HepG2 (cell line): ENCODE data around the gene MRPS14. TPM values are rescaled to one million over a fixed set of nuclear protein-coding genes. Genes with fewer than 3 reads are reported as not detected.

Experiments used
- ATAC-seq: fragments of 200-7000 bp; cut with Tn5 transposase; 3 replicates; pipeline ENCODE4 v1.9.1; 2020; ENCODE audit warnings: mild to moderate bottlenecking, moderate library complexity
- BruUV-seq: library from RNA; stranded (reverse); fragments of 400-500 nt; replicated peaks from 2 replicates; lab custom pipeline; 2021; lab: Mats Ljungman, UMichigan
- CTCF ChIA-PET: fragments of 300-600 bp; formaldehyde crosslinking; extraction: SDS; loops from one replicate; lab custom pipeline; 2021; ENCODE audit warnings: low total read pairs, inconsistent platforms, low intra/inter-chr PET ratio; lab: Yijun Ruan, JAX
- POLR2A ChIA-PET: fragments of 350-600 bp; sonication (Branson Sonifier 250); formaldehyde crosslinking; loops from one replicate; lab custom pipeline; 2020; ENCODE audit warnings: antibody characterized with exemption, inconsistent platforms; lab: Yijun Ruan, JAX
- DNase-seq: peaks from one replicate; pipeline ENCODE4 v3.0.0-alpha.2; 2015; ENCODE audit warnings: low spot score
- FAIRE-seq: peaks from 3 replicates; lab custom pipeline; 2011; peaks lifted over from hg19 to GRCh38; lab: Jason Lieb, UNC
- H2AFZ ChIP-seq: one replicate; pipeline ENCODE4 v1.6.1; 2011; ENCODE audit warnings: low read length, inconsistent platforms
- H3K27ac ChIP-seq: fragments of 300-600 bp; 3 replicates; pipeline ENCODE4 v1.8.0; 2011; ENCODE audit warnings: mixed run types, mild to moderate bottlenecking, mixed read lengths, low read length, inconsistent platforms; ENCODE audit not compliant: insufficient read depth; ENCODE audit errors: extremely low read length
- H3K27me3 ChIP-seq, 2 experiments: fragments of 200-600 bp in 1 of 2; 2 replicates in 1 of 2; 3 replicates in 1 of 2; pipeline versions ENCODE4 v1.6.0 to v1.8.0; 2011; ENCODE audit warnings: low read length in 2 of 2, mild to moderate bottlenecking in 2 of 2, moderate library complexity in 2 of 2, inconsistent platforms in 1 of 2; ENCODE audit not compliant: insufficient read depth in 2 of 2, control insufficient read depth in 1 of 2
- H3K36me3 ChIP-seq, 2 experiments: fragments of 200-600 bp in 1 of 2; replicated peaks in 1 of 2; 2 replicates in 1 of 2; 3 replicates in 1 of 2; pipeline versions ENCODE4 v1.5.1 to v1.8.0; 2011; ENCODE audit warnings: low read length in 2 of 2, inconsistent platforms in 1 of 2; ENCODE audit not compliant: insufficient read depth in 2 of 2, control insufficient read depth in 1 of 2
- H3K4me1 ChIP-seq: 2 replicates; pipeline ENCODE4 v1.5.1; 2012; ENCODE audit warnings: low read length, inconsistent platforms; ENCODE audit not compliant: insufficient read depth
- H3K4me2 ChIP-seq: 2 replicates; pipeline ENCODE4 v1.6.0; 2011; ENCODE audit warnings: low read depth, low read length, inconsistent platforms
- H3K4me3 ChIP-seq, 3 experiments: fragments of 200-600 bp in 1 of 3; sonication (generic), shearing (Covaris generic) in 1 of 3; replicated peaks in 1 of 3; 2 replicates each; pipeline ENCODE4 v1.5.1; 2011 to 2016; ENCODE audit warnings: low read length in 3 of 3, inconsistent platforms in 2 of 3, low read depth in 2 of 3, mild to moderate bottlenecking in 2 of 3, control low read depth in 1 of 3, mixed read lengths in 1 of 3; ENCODE audit not compliant: insufficient read depth in 1 of 3
- H3K79me2 ChIP-seq: one replicate; pipeline ENCODE4 v1.6.1; 2011; ENCODE audit warnings: low read length, inconsistent platforms; ENCODE audit not compliant: insufficient read depth
- H3K9ac ChIP-seq: 2 replicates; pipeline ENCODE4 v1.6.0; 2011; ENCODE audit warnings: mild to moderate bottlenecking, low read depth, low read length, inconsistent platforms; ENCODE audit not compliant: insufficient read depth
- H3K9me3 ChIP-seq: 2 replicates; pipeline ENCODE4 v1.5.1; 2012; ENCODE audit warnings: mild to moderate bottlenecking, low read length
- H4K20me1 ChIP-seq: 2 replicates; pipeline ENCODE4 v1.6.0; 2011; ENCODE audit warnings: inconsistent platforms, mild to moderate bottlenecking, low read length, moderate library complexity; ENCODE audit not compliant: insufficient read depth
- ARID5B ChIP-seq: IDR thresholded peaks from 2 replicates; pipeline ENCODE4 v1.4.0; 2020; ENCODE audit warnings: mild to moderate bottlenecking, missing genetic modification reagents
- EP300 ChIP-seq, 3 experiments: sonication (generic) in 1 of 3; formaldehyde crosslinking in 1 of 3; IDR thresholded peaks; 2 replicates each; pipeline versions ENCODE4 v1.5.1 to v1.6.1; 2011 to 2020; ENCODE audit warnings: low read depth in 2 of 3, low read length in 2 of 3, borderline replicate concordance in 1 of 3, improper control_type of control experiment in 1 of 3, mild to moderate bottlenecking in 1 of 3, missing genetic modification reagents in 1 of 3, moderate library complexity in 1 of 3
- FOSL2 ChIP-seq: sonication (generic); formaldehyde crosslinking; IDR thresholded peaks from 2 replicates; pipeline ENCODE4 v1.4.0; 2020; ENCODE audit warnings: missing genetic modification reagents
- KLF12 ChIP-seq: sonication (generic); formaldehyde crosslinking; IDR thresholded peaks from 2 replicates; pipeline ENCODE4 v1.4.0; 2020; ENCODE audit warnings: missing genetic modification reagents, borderline replicate concordance
- KLF13 ChIP-seq: sonication (generic); formaldehyde crosslinking; IDR thresholded peaks from 2 replicates; pipeline ENCODE4 v1.4.0; 2020; ENCODE audit warnings: mild to moderate bottlenecking, missing genetic modification reagents
- NR2F1 ChIP-seq, 2 experiments: fragments of 450-650 bp in 1 of 2; formaldehyde crosslinking in 1 of 2; IDR thresholded peaks; 2 replicates each; pipeline versions ENCODE4 v1.5.0 to v1.6.1; 2016 to 2020; ENCODE audit warnings: mild to moderate bottlenecking in 1 of 2, missing compliant biosample characterization in 1 of 2, missing genetic modification reagents in 1 of 2, moderate library complexity in 1 of 2
- NR2F6 ChIP-seq, 2 experiments: IDR thresholded peaks; 2 replicates each; pipeline ENCODE4 v1.6.1; 2016; ENCODE audit warnings: antibody characterized with exemption in 1 of 2, mild to moderate bottlenecking in 1 of 2
- RARA ChIP-seq: IDR thresholded peaks from 2 replicates; pipeline ENCODE4 v1.6.1; 2016; ENCODE audit warnings: missing genetic modification reagents, missing compliant biosample characterization
- RFXANK ChIP-seq: IDR thresholded peaks from 2 replicates; pipeline ENCODE4 v1.6.1; 2016
- ZNF430 ChIP-seq: sonication (generic); formaldehyde crosslinking; IDR thresholded peaks from 2 replicates; pipeline ENCODE4 v1.9.0; 2021; ENCODE audit warnings: mild to moderate bottlenecking, missing genetic modification reagents
- ZNF570 ChIP-seq: sonication (generic); formaldehyde crosslinking; IDR thresholded peaks from 2 replicates; pipeline ENCODE4 v1.4.0; 2020; ENCODE audit warnings: mild to moderate bottlenecking, missing genetic modification reagents, borderline replicate concordance
- ZNF609 ChIP-seq: sonication (generic); formaldehyde crosslinking; IDR thresholded peaks from 2 replicates; pipeline ENCODE4 v1.4.0; 2020; ENCODE audit warnings: mild to moderate bottlenecking, missing genetic modification reagents, borderline replicate concordance
- WGBS: methylation state at CpG from one replicate; pipeline ENCODE4 v1.1.6; 2017; ENCODE audit warnings: low lambda C conversion rate; 5-methylcytosine and 5-hydroxymethylcytosine counted together
- in situ Hi-C: cut with HindIII; loops from 2 replicates; pipeline ENCODE4 v1.10.0; 2017; ENCODE audit warnings: low pct_unique_long_range_greater_than_20kb; ENCODE audit not compliant: extremely low pct_ligation_motif_present
- intact Hi-C: fragments of 100-400 bp; cut with micrococcal nuclease; formaldehyde crosslinking; loops from one replicate; pipeline ENCODE4 v1.10.0; 2022; ENCODE audit not compliant: unreplicated experiment
- polyA plus RNA-seq, 8 experiments: library from polyadenylated mRNA; depleted of rRNA in 3 of 8; stranded (reverse) in 7 of 8; unstranded in 1 of 8; fragments of >200 nt; fragmentation: Illumina TruSeq in 4 of 8; extraction: Trizol in 4 of 8; gene quantifications; 2 replicates each; pipeline versions ENCODE4 v1.2.1 to v1.2.3, GENCODE V29; 2011 to 2016; ENCODE audit warnings: low read depth in 4 of 8, missing spikeins in 1 of 8, mixed read lengths in 1 of 8; ENCODE audit not compliant: insufficient read depth in 1 of 8
- total RNA-seq, 5 experiments: library from RNA; depleted of rRNA; stranded (reverse); fragments of >200 nt; fragmentation: Illumina TruSeq; extraction: Trizol; gene quantifications; 2 replicates each; pipeline ENCODE4 v1.2.3, GENCODE V29; 2016; ENCODE audit warnings: low read depth in 1 of 5

The MRPS14 gene
- total and polyA plus RNA-seq, 2 of the 13 experiments (the other 11 are each of a cell fraction or from before 2014, with no cell fraction given), result 36.6 to 43.2 TPM

GRCh38 chr1:174995121-174995520 lies 28.1 kb downstream of the MRPS14 start:
- intact Hi-C loops, result loop anchor here (5.0 kb wide), 3 partner anchors 43 to 728 kb away; no protein-coding TSS in a partner anchor
- POLR2A ChIA-PET, result no interaction called here
- WGBS, result 41% methylated on average over 3 of the region's 3 CpGs
- H3K9ac ChIP-seq, result no peak overlapping the region
- CTCF ChIA-PET, result no interaction called here
- no peaks in the 10 kb centered on the region; a peak in 2 of 5 replicates for H3K36me3 ChIP-seq
- H2AFZ ChIP-seq, result no peak overlapping the region
- peak; percentile 21 for DNase-seq
- peak overlapping the region; percentile 48 for H3K27ac ChIP-seq
- no peak for FAIRE-seq
- no peaks in the 10 kb centered on the region for H3K9me3 ChIP-seq
- in situ Hi-C loops, result loop anchor here (5.0 to 25.0 kb wide), 2 partner anchors 223 to 733 kb away; no protein-coding TSS in a partner anchor
- peaks cover under 1% of the 10 kb centered on the region for H3K79me2 ChIP-seq
- peak overlapping the region; percentile 8; the same call in 1 of the 2 replicates for H3K4me2 ChIP-seq
- no TSS peak for BruUV-seq
- no peaks in the 10 kb centered on the region; a peak in 1 of 5 replicates for H3K27me3 ChIP-seq
- peaks cover 48% of the 10 kb centered on the region for H3K4me1 ChIP-seq
- no peaks in the 10 kb centered on the region for H4K20me1 ChIP-seq
- H3K4me3 ChIP-seq, result no peak overlapping the region
- no peak for ATAC-seq
- TF ChIP-seq ZNF570 (CRISPR knock-in tag), result no peak
- no peak for TF ChIP-seq RFXANK (CRISPR knock-in tag)
- TF ChIP-seq KLF13 (CRISPR knock-in tag), result no peak
- TF ChIP-seq EP300 (IDR thresholded peaks at IDR 0.05; ENCODE audit: low read depth in 2 of 2, low read length in 2 of 2), result peak in 1 of 2 experiments; percentile 27; a peak in 1 of 4 replicates
- TF ChIP-seq EP300 (CRISPR knock-in tag; IDR thresholded peaks at IDR 0.05; ENCODE audit: borderline replicate concordance), result no peak
- peak; percentile 24; the same call in 1 of the 2 replicates for TF ChIP-seq NR2F6 (IDR thresholded peaks at IDR 0.05)
- TF ChIP-seq NR2F6 (CRISPR knock-in tag; IDR thresholded peaks at IDR 0.05), result no peak
- no peak for TF ChIP-seq ZNF430 (CRISPR knock-in tag)
- peak; percentile 61 for TF ChIP-seq RARA (CRISPR knock-in tag)
- TF ChIP-seq KLF12 (CRISPR knock-in tag), result no peak
- peak; percentile 50; the same call in 1 of the 2 replicates for TF ChIP-seq FOSL2 (CRISPR knock-in tag)
- TF ChIP-seq NR2F1 (CRISPR knock-in tag; IDR thresholded peaks at IDR 0.05), result peak in 1 of 2 experiments; percentile 46; a peak in 1 of 4 replicates
- TF ChIP-seq ARID5B (CRISPR knock-in tag), result peak; percentile 52; the same call in 1 of the 2 replicates
- 0 out of 2 replicates have a peak, but pooled peaks have one; percentile 20 for TF ChIP-seq ZNF609 (CRISPR knock-in tag)
